IMR-90 (cell line): Measurements from ENCODE around the gene PLBD2. TPM values are rescaled to one million over a fixed set of nuclear protein-coding genes. Genes with fewer than 3 reads are reported as not detected.

ENCODE experiments used
- ATAC-seq: fragments of 200-7000 bp; cut with Tn5 transposase; 2 replicates; pipeline ENCODE4 v1.9.1; 2020; ENCODE audit warnings: low read depth, mild to moderate bottlenecking, moderate library complexity
- BruUV-seq: library from RNA; stranded (reverse); fragments of 400-500 nt; replicated peaks from 2 replicates; lab custom pipeline; 2021; lab: Mats Ljungman, UMichigan
- CTCF ChIA-PET: fragments of 300-600 bp; formaldehyde crosslinking; extraction: SDS; loops from one replicate; lab custom pipeline; 2021; ENCODE audit warnings: antibody characterized with exemption; lab: Yijun Ruan, JAX
- POLR2A ChIA-PET: fragments of 300-600 bp; sonication (Branson Sonifier 250); formaldehyde crosslinking; loops from one replicate; lab custom pipeline; 2022; ENCODE audit warnings: antibody characterized with exemption; ENCODE audit not compliant: unreplicated experiment; lab: Charles Lee
- DNase-seq: peaks from one replicate; pipeline ENCODE4 v3.0.0; 2013
- H2AFZ ChIP-seq: replicated peaks from 2 replicates; pipeline ENCODE3; 2013; ENCODE audit warnings: low read length, mild to moderate bottlenecking; ENCODE audit not compliant: poor library complexity
- H2AK5ac ChIP-seq: 2 replicates; pipeline ENCODE4 v1.6.1; 2013; ENCODE audit warnings: low read depth, low read length, inconsistent platforms
- H2AK9ac ChIP-seq: replicated peaks from 2 replicates; pipeline ENCODE3; 2013; ENCODE audit warnings: mild to moderate bottlenecking, low read depth, low read length, moderate library complexity; ENCODE audit not compliant: poor library complexity
- H2BK120ac ChIP-seq: 2 replicates; pipeline ENCODE4 v1.6.1; 2013; ENCODE audit warnings: low read depth, low read length, inconsistent platforms
- H2BK15ac ChIP-seq: 3 replicates; pipeline ENCODE4 v1.6.1; 2013; ENCODE audit warnings: low read depth, low read length, inconsistent platforms
- H2BK20ac ChIP-seq: 2 replicates; pipeline ENCODE4 v1.6.1; 2013; ENCODE audit warnings: low read depth, mild to moderate bottlenecking, inconsistent platforms, low read length, moderate library complexity
- H2BK5ac ChIP-seq: 2 replicates; pipeline ENCODE4 v1.6.1; 2013; ENCODE audit warnings: mild to moderate bottlenecking, low read depth, low read length, inconsistent platforms; ENCODE audit not compliant: poor library complexity, severe bottlenecking
- H3K14ac ChIP-seq: replicated peaks from 2 replicates; pipeline ENCODE4 v1.6.1; 2013; ENCODE audit warnings: low read depth, low read length, inconsistent platforms
- H3K18ac ChIP-seq: 2 replicates; pipeline ENCODE4 v1.6.1; 2013; ENCODE audit warnings: low read depth, low read length, control low read depth
- H3K23ac ChIP-seq: 2 replicates; pipeline ENCODE4 v1.6.1; 2013; ENCODE audit warnings: low read depth, low read length, inconsistent platforms
- H3K27ac ChIP-seq: 2 replicates; pipeline ENCODE4 v1.5.1; 2013; ENCODE audit warnings: mild to moderate bottlenecking, control low read depth, low read length; ENCODE audit not compliant: insufficient read depth
- H3K27me3 ChIP-seq: 2 replicates; pipeline ENCODE4 v1.6.1; 2013; ENCODE audit warnings: low read length; ENCODE audit not compliant: control insufficient read depth, insufficient read depth
- H3K36me3 ChIP-seq: 2 replicates; pipeline ENCODE4 v1.6.1; 2013; ENCODE audit warnings: low read length, mixed read lengths; ENCODE audit not compliant: control insufficient read depth, insufficient read depth
- H3K4ac ChIP-seq: 2 replicates; pipeline ENCODE4 v1.6.1; 2013; ENCODE audit warnings: low read depth, low read length, inconsistent platforms
- H3K4me1 ChIP-seq: 2 replicates; pipeline ENCODE4 v1.6.1; 2013; ENCODE audit warnings: low read length, mixed read lengths; ENCODE audit not compliant: control insufficient read depth, insufficient read depth
- H3K4me2 ChIP-seq: 2 replicates; pipeline ENCODE4 v1.6.1; 2013; ENCODE audit warnings: low read depth, mild to moderate bottlenecking, control low read depth, low read length, moderate library complexity
- H3K4me3 ChIP-seq: 2 replicates; pipeline ENCODE4 v1.5.1; 2013; ENCODE audit warnings: low read depth, mild to moderate bottlenecking, control low read depth, low read length, moderate library complexity; ENCODE audit not compliant: insufficient read depth
- H3K56ac ChIP-seq: 2 replicates; pipeline ENCODE4 v1.6.1; 2013; ENCODE audit warnings: low read length, inconsistent platforms; ENCODE audit not compliant: insufficient read depth; ENCODE audit errors: extremely low read depth
- H3K79me1 ChIP-seq, 2 experiments: 2 replicates each; pipeline ENCODE4 v1.6.1; 2013; ENCODE audit warnings: low read length in 2 of 2, inconsistent platforms in 1 of 2, low read depth in 1 of 2
- H3K9ac ChIP-seq: 2 replicates; pipeline ENCODE4 v1.6.1; 2013; ENCODE audit warnings: low read depth, low read length, control low read depth
- H3K9me1 ChIP-seq: 2 replicates; pipeline ENCODE4 v1.6.1; 2013; ENCODE audit warnings: low read length, inconsistent platforms; ENCODE audit not compliant: insufficient read depth
- H3K9me3 ChIP-seq: 2 replicates; pipeline ENCODE4 v1.6.1; 2013; ENCODE audit warnings: low read length; ENCODE audit not compliant: control insufficient read depth, insufficient read depth
- H4K20me1 ChIP-seq: 2 replicates; pipeline ENCODE4 v1.6.1; 2013; ENCODE audit warnings: low read length, inconsistent platforms; ENCODE audit not compliant: insufficient read depth
- H4K5ac ChIP-seq: 2 replicates; pipeline ENCODE4 v1.6.1; 2013; ENCODE audit warnings: mild to moderate bottlenecking, low read depth, low read length, control low read depth
- H4K8ac ChIP-seq, 2 experiments: 2 replicates each; pipeline ENCODE4 v1.6.1; 2013; ENCODE audit warnings: low read depth in 2 of 2, low read length in 2 of 2, control low read depth in 1 of 2, inconsistent platforms in 1 of 2
- H4K91ac ChIP-seq: 2 replicates; pipeline ENCODE4 v1.6.1; 2013; ENCODE audit warnings: low read depth, low read length, inconsistent platforms; ENCODE audit not compliant: insufficient read depth
- BHLHE40 ChIP-seq: fragments of 150-350 bp; IDR thresholded peaks from 2 replicates; pipeline ENCODE4 v1.6.1; 2016; ENCODE audit warnings: mild to moderate bottlenecking, low read depth, low read length
- CEBPB ChIP-seq: IDR thresholded peaks from 2 replicates; pipeline ENCODE4 v1.6.1; 2012; ENCODE audit warnings: low read depth, low read length, improper control_type of control experiment
- MAFK ChIP-seq: IDR thresholded peaks from 2 replicates; pipeline ENCODE4 v1.6.1; 2012; ENCODE audit warnings: low read depth, low read length, improper control_type of control experiment
- MXI1 ChIP-seq: IDR thresholded peaks from 2 replicates; pipeline ENCODE4 v1.6.1; 2012; ENCODE audit warnings: low read depth, mild to moderate bottlenecking, low read length, moderate library complexity, borderline replicate concordance
- POLR2A ChIP-seq: IDR thresholded peaks from 2 replicates; pipeline ENCODE4 v1.6.1; 2012; ENCODE audit warnings: mild to moderate bottlenecking, low read depth, low read length
- RAD21 ChIP-seq: IDR thresholded peaks from 2 replicates; pipeline ENCODE4 v1.6.1; 2012; ENCODE audit warnings: low read length, improper control_type of control experiment
- RCOR1 ChIP-seq: IDR thresholded peaks from 2 replicates; pipeline ENCODE4 v1.6.1; 2012; ENCODE audit warnings: mild to moderate bottlenecking, low read length, improper control_type of control experiment; ENCODE audit not compliant: insufficient replicate concordance
- USF2 ChIP-seq: fragments of 150-350 bp; IDR thresholded peaks from 2 replicates; pipeline ENCODE4 v1.6.1; 2017; ENCODE audit warnings: mild to moderate bottlenecking, antibody characterized with exemption, low read length, low read depth
- WGBS, 2 experiments: methylation state at CpG; one replicate each; pipeline versions ENCODE4 v1.1.5 to v1.1.7; 2013; ENCODE audit warnings: missing lambda C conversion rate in 2 of 2; ENCODE audit not compliant: insufficient read length in 1 of 2; ENCODE audit errors: extremely low coverage in 2 of 2; 5-methylcytosine and 5-hydroxymethylcytosine counted together
- dilution Hi-C: fragments of 300-500 bp; cut with HindIII; formaldehyde crosslinking; loops from one replicate; pipeline ENCODE4 v1.14.3; 2018; ENCODE audit warnings: low sequenced_read_pairs; ENCODE audit not compliant: unreplicated experiment
- in situ Hi-C: fragments of 300-500 bp; cut with MboI; formaldehyde crosslinking; loops from 3 replicates; pipeline ENCODE4 v1.14.3; 2019; ENCODE audit warnings: low sequenced_read_pairs, inconsistent platforms, mixed read lengths
- intact Hi-C: fragments of 100-400 bp; cut with micrococcal nuclease; formaldehyde crosslinking; loops from 2 replicates; pipeline ENCODE4 v1.10.0; 2022
- polyA plus RNA-seq, 3 experiments: library from polyadenylated mRNA; depleted of rRNA; stranded (reverse); fragments of >200 nt; gene quantifications; 2 replicates each; pipeline ENCODE4 v1.2.3, GENCODE V29; 2012; ENCODE audit warnings: low replicate concordance in 1 of 3
- total RNA-seq: library from RNA; depleted of rRNA; stranded (reverse); fragments of >200 nt; gene quantifications from 2 replicates; pipeline ENCODE4 v1.2.3, GENCODE V29; 2012
- TF ChIP-seq, protein P1 (sequence below): fragments of 150-350 bp; IDR thresholded peaks from 2 replicates; pipeline ENCODE4 v1.6.1; 2016; ENCODE audit warnings: low read depth, mild to moderate bottlenecking, low read length, moderate library complexity, borderline replicate concordance

PLBD2 gene
- total and polyA plus RNA-seq, 2 of the 4 experiments (the other 2 are of a cell fraction): 7.3 to 44.5 TPM

DNA sequence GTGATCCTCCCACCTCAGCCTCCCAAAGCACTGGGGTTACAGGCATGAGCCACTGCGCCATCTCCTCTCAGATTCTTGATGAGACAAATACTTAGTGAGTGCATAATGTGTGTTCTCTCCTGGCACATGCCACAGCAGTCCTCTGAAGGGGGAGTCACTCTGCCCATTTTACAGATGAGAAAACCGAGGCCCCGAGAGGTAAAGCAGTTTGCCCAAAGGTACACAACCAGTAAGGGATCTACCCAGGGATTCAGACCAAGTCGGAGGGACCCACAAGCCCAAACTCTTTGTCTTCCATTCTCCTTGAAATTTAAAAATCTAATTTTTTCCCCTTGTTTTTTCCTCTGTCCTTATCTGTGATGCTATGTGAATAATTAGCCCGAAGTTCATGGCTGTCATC lies 6.3 kb downstream of the PLBD2 start:
- Histone ChIP-seq H3K36me3 (no peaks in the 10 kb centered on the region; the same call in 1 of the 2 replicates), H3K9me1 (peaks cover 13% of the 10 kb centered on the region), H3K4me3 (no peak overlapping the region), H3K4me1 (peaks cover 3% of the 10 kb centered on the region), H3K27ac (no peak overlapping the region), H3K23ac (no peak overlapping the region), H3K56ac (no peak overlapping the region), H4K5ac (no peak overlapping the region), H3K9ac (no peak overlapping the region), H3K27me3 (no peaks in the 10 kb centered on the region), H2AK5ac (no peak overlapping the region), H3K14ac (no peak overlapping the region), H2BK15ac (no peak overlapping the region), H2BK120ac (no peak overlapping the region), H4K8ac (no peak overlapping the region), H2BK20ac (no peak overlapping the region), H2BK5ac (no peak overlapping the region), H4K20me1 (peaks cover 11% of the 10 kb centered on the region), H2AFZ (no peak overlapping the region), H3K4me2 (no peak overlapping the region), H3K4ac (no peak overlapping the region), H3K18ac (no peak overlapping the region), H4K91ac (no peak overlapping the region), H2AK9ac (no peak overlapping the region), H3K79me1 (peaks cover 0 to 40% of the 10 kb centered on the region in 2 experiments; a peak in 3 of 4 replicates), H3K9me3 (no peaks in the 10 kb centered on the region)
- dilution Hi-C loops: no loop called here
- intact Hi-C loops: no loop called here
- no peak for DNase-seq
- ATAC-seq: no peak
- CTCF ChIA-PET: no interaction called here
- no TSS peak for BruUV-seq
- POLR2A ChIA-PET: no interaction called here
- in situ Hi-C loops: no loop called here
- WGBS, 2 experiments: 100% methylated on average over 1 of the region's 5 CpGs; no CpG with 5 or more reads in 1 of the 2 experiments
- TF ChIP-seq RCOR1 (no peak), RAD21 (no peak), BHLHE40 (no peak), CEBPB (no peak), MXI1 (no peak), MAFK (no peak), POLR2A (no peak), USF2 (no peak)
- TF ChIP-seq, protein P1, sequence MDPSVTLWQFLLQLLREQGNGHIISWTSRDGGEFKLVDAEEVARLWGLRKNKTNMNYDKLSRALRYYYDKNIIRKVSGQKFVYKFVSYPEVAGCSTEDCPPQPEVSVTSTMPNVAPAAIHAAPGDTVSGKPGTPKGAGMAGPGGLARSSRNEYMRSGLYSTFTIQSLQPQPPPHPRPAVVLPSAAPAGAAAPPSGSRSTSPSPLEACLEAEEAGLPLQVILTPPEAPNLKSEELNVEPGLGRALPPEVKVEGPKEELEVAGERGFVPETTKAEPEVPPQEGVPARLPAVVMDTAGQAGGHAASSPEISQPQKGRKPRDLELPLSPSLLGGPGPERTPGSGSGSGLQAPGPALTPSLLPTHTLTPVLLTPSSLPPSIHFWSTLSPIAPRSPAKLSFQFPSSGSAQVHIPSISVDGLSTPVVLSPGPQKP: no peak
